GM21786 (cell line): Measurements from ENCODE around the gene RAB18.
A peak's percentile ranks its signal among the peaks of the same experiment; 100 is the strongest.
"Not testable (repeated sequence)": the region's sequence is repeated elsewhere in the genome, so short reads cannot be mapped to it uniquely, and the experiment has no call there.

Experiments
- ATAC-seq: cut with Tn5 transposase; IDR thresholded peaks from one replicate; pipeline ENCODE4 v1.9.1; 2021; ENCODE audit not compliant: unreplicated experiment

Gene RAB18

GRCh38 chr10:27504007-27504807, at the start of gene RAB18:
TSS of gene RAB18 (plus strand) at chr10:27504304. CDS start at chr10:27504370, 66 bp downstream.
- peak; percentile 94 for ATAC-seq

- no peak for ATAC-seq
Measured at GRCh38 chr10:27454837-27455236, 49.3 kb upstream of the RAB18 start.

GRCh38 chr10:27457261-27457945, 46.7 kb upstream of the RAB18 start:
- ATAC-seq = no peak

- no peak for ATAC-seq
Measured at GRCh38 chr10:27457966-27458365, 46.1 kb upstream of the RAB18 start.

GRCh38 chr10:27461312-27461711, 42.8 kb upstream of the RAB18 start:
- no peak for ATAC-seq

- no peak for ATAC-seq
Measured at GRCh38 chr10:27463961-27464360, 40.1 kb upstream of the RAB18 start.

- ATAC-seq = peak; percentile 69
Measured at GRCh38 chr10:27464993-27465392, 39.1 kb upstream of the RAB18 start.

GRCh38 chr10:27465596-27465995, 38.5 kb upstream of the RAB18 start:
- ATAC-seq = not testable (repeated sequence)

GRCh38 chr10:27470885-27471284, 33.2 kb upstream of the RAB18 start:
- no peak for ATAC-seq

GRCh38 chr10:27474741-27475140, 29.4 kb upstream of the RAB18 start:
- no peak for ATAC-seq

GRCh38 chr10:27479016-27479415, 25.1 kb upstream of the RAB18 start:
- ATAC-seq = no peak

- ATAC-seq = no peak
Measured at GRCh38 chr10:27481486-27481885, 22.6 kb upstream of the RAB18 start.

- no peak for ATAC-seq
Measured at GRCh38 chr10:27482984-27483956, 20.8 kb upstream of the RAB18 start.

- ATAC-seq = no peak
Measured at GRCh38 chr10:27485368-27485767, 18.7 kb upstream of the RAB18 start.

GRCh38 chr10:27485986-27486385, 18.1 kb upstream of the RAB18 start:
- ATAC-seq = no peak

GRCh38 chr10:27490807-27491206, 13.3 kb upstream of the RAB18 start:
- ATAC-seq = no peak

- no peak for ATAC-seq
Measured at GRCh38 chr10:27494116-27494805, 9.8 kb upstream of the RAB18 start.

- ATAC-seq = no peak
Measured at GRCh38 chr10:27496137-27496536, 8.0 kb upstream of the RAB18 start.

- ATAC-seq = no peak
Measured at GRCh38 chr10:27500096-27500495, 4.0 kb upstream of the RAB18 start.

GRCh38 chr10:27500886-27501285, 3.2 kb upstream of the RAB18 start:
- no peak for ATAC-seq
